PC-3 (cell line): Measurements from ENCODE around the gene PID1. TPM values are rescaled to one million over a fixed set of nuclear protein-coding genes. Genes with fewer than 3 reads are reported as not detected.

Experiments
- ATAC-seq: fragments of 200-7000 bp; cut with Tn5 transposase; 2 replicates; pipeline ENCODE4 v1.9.1; 2020; ENCODE audit warnings: mild to moderate bottlenecking, moderate library complexity
- BruUV-seq: library from RNA; stranded (reverse); fragments of 400-500 nt; replicated peaks from 2 replicates; lab custom pipeline; 2021; lab: Mats Ljungman, UMichigan
- CTCF ChIA-PET: fragments of 300-600 bp; sonication (Branson Sonifier 250); formaldehyde crosslinking; loops from one replicate; lab custom pipeline; 2022; ENCODE audit warnings: antibody characterized with exemption; lab: Charles Lee
- POLR2A ChIA-PET: fragments of 300-600 bp; sonication (Branson Sonifier 250); formaldehyde crosslinking; loops from one replicate; lab custom pipeline; 2022; ENCODE audit warnings: antibody characterized with exemption; ENCODE audit not compliant: unreplicated experiment; lab: Charles Lee
- DNase-seq: peaks from one replicate; pipeline ENCODE4 v3.0.0-alpha.2; 2015
- H2AFZ ChIP-seq: fragments of 300-600 bp; sonication (generic); 2 replicates; pipeline ENCODE4 v1.6.0; 2016; ENCODE audit warnings: antibody characterized with exemption, low read length
- H3F3A ChIP-seq: fragments of 300-600 bp; sonication (generic); one replicate; pipeline ENCODE4 v1.6.0; 2017; ENCODE audit warnings: antibody characterized with exemption, low read length, control low read depth, mild to moderate bottlenecking; ENCODE audit not compliant: unreplicated experiment
- H3K27ac ChIP-seq: fragments of 300-600 bp; sonication (generic); 2 replicates; pipeline ENCODE4 v1.5.1; 2016; ENCODE audit warnings: mild to moderate bottlenecking, low read length
- H3K27me3 ChIP-seq: fragments of 300-600 bp; sonication (generic); 2 replicates; pipeline ENCODE4 v1.6.1; 2016; ENCODE audit warnings: low read length, mixed read lengths
- H3K36me3 ChIP-seq: fragments of 300-600 bp; sonication (generic); 2 replicates; pipeline ENCODE4 v1.6.1; 2016; ENCODE audit warnings: low read depth, mixed run types, low read length, mixed read lengths
- H3K4me1 ChIP-seq: fragments of 300-600 bp; sonication (generic); 2 replicates; pipeline ENCODE4 v1.5.1; 2016; ENCODE audit warnings: low read length; ENCODE audit not compliant: insufficient read depth
- H3K4me2 ChIP-seq: fragments of 300-600 bp; sonication (generic); 2 replicates; pipeline ENCODE4 v1.6.0; 2016; ENCODE audit warnings: low read length
- H3K4me3 ChIP-seq: fragments of 300-600 bp; sonication (generic); 2 replicates; pipeline ENCODE4 v1.5.1; 2016; ENCODE audit warnings: mild to moderate bottlenecking, low read length, mixed read lengths
- H3K79me2 ChIP-seq: fragments of 300-600 bp; sonication (generic); 2 replicates; pipeline ENCODE4 v1.6.1; 2017; ENCODE audit warnings: low read length, mixed read lengths
- H3K9ac ChIP-seq: fragments of 300-600 bp; sonication (generic); 2 replicates; pipeline ENCODE4 v1.6.0; 2016; ENCODE audit warnings: mild to moderate bottlenecking, low read length
- H3K9me2 ChIP-seq: fragments of 300-600 bp; sonication (generic); replicated peaks from 2 replicates; pipeline ENCODE4 v1.6.1; 2016; ENCODE audit warnings: mixed run types, low read length, mixed read lengths
- H3K9me3 ChIP-seq: fragments of 300-600 bp; sonication (generic); 2 replicates; pipeline ENCODE4 v1.6.1; 2016; ENCODE audit warnings: low read length, mixed read lengths
- H4K20me1 ChIP-seq: fragments of 300-600 bp; sonication (generic); 2 replicates; pipeline ENCODE4 v1.6.1; 2016; ENCODE audit warnings: low read length, mixed read lengths
- CTCF ChIP-seq: fragments of 300-600 bp; sonication (generic); conservative IDR thresholded peaks from 2 replicates; pipeline ENCODE4 v1.5.1; 2017; ENCODE audit warnings: antibody characterized with exemption, low read depth, mild to moderate bottlenecking, low read length
- EZH2 ChIP-seq: fragments of 300-600 bp; sonication (generic); IDR thresholded peaks from one replicate; pipeline ENCODE4 v1.6.1; 2017; ENCODE audit warnings: antibody characterized with exemption, mild to moderate bottlenecking, low read length; ENCODE audit not compliant: unreplicated experiment
- EZH2phosphoT487 ChIP-seq: fragments of 300-600 bp; sonication (generic); IDR thresholded peaks from 2 replicates; pipeline ENCODE4 v1.6.1; 2018; ENCODE audit warnings: mild to moderate bottlenecking, antibody characterized with exemption, low read length, borderline replicate concordance
- intact Hi-C: fragments of 100-400 bp; cut with micrococcal nuclease; formaldehyde crosslinking; loops from 2 replicates; pipeline ENCODE4 v1.9.0; 2023
- total RNA-seq: library from RNA; depleted of rRNA; stranded (reverse); fragments of >200 nt; gene quantifications from 2 replicates; pipeline ENCODE4 v1.2.3, GENCODE V29; 2014

PID1 gene
- total RNA-seq, 1 experiment from 2014 or later: 0.84 TPM

- H3K4me1 ChIP-seq: no peaks in the 10 kb centered on the region
- H3F3A ChIP-seq: no peaks in the 10 kb centered on the region
- no peak for TF ChIP-seq EZH2
- TF ChIP-seq EZH2phosphoT487: no peak
- no peak for TF ChIP-seq CTCF
- no peaks in the 10 kb centered on the region for H3K36me3 ChIP-seq
- no peaks in the 10 kb centered on the region for H4K20me1 ChIP-seq
- no peak for ATAC-seq
- CTCF ChIA-PET: no interaction called here
- no peaks in the 10 kb centered on the region for H3K79me2 ChIP-seq
- BruUV-seq: no TSS peak
- H3K9ac ChIP-seq: no peak overlapping the region
- no peak overlapping the region for H3K27ac ChIP-seq
- no peaks in the 10 kb centered on the region for H3K27me3 ChIP-seq
- no peak overlapping the region for H3K4me2 ChIP-seq
- no peaks in the 10 kb centered on the region for H3K9me2 ChIP-seq
- POLR2A ChIA-PET: no interaction called here
- H2AFZ ChIP-seq: no peak overlapping the region
- DNase-seq: no peak
- no peak overlapping the region for H3K4me3 ChIP-seq
- H3K9me3 ChIP-seq: no peaks in the 10 kb centered on the region
- intact Hi-C loops: no loop called here
Observed at GRCh38 chr2:229212241-229212640, 58.8 kb downstream of the PID1 start.

GRCh38 chr2:229210641-229211040 is 60.4 kb downstream of the PID1 start:
- no peaks in the 10 kb centered on the region for H3K9me2 ChIP-seq
- no peak for TF ChIP-seq CTCF
- TF ChIP-seq EZH2phosphoT487: no peak
- no peak for TF ChIP-seq EZH2
- no peaks in the 10 kb centered on the region for H3K27me3 ChIP-seq
- no peak overlapping the region for H3K9ac ChIP-seq
- DNase-seq (no peak), ATAC-seq (no peak)
- H3K4me3 ChIP-seq: no peak overlapping the region
- H3K27ac ChIP-seq: no peak overlapping the region
- BruUV-seq: no TSS peak
- no peaks in the 10 kb centered on the region for H3K36me3 ChIP-seq
- POLR2A ChIA-PET: no interaction called here
- H3K4me1 ChIP-seq: no peaks in the 10 kb centered on the region
- no peaks in the 10 kb centered on the region for H3F3A ChIP-seq
- H3K79me2 ChIP-seq: no peaks in the 10 kb centered on the region
- intact Hi-C loops: no loop called here
- H2AFZ ChIP-seq: no peak overlapping the region
- H3K9me3 ChIP-seq: no peaks in the 10 kb centered on the region
- H3K4me2 ChIP-seq: no peak overlapping the region
- CTCF ChIA-PET: interaction anchor here (0.7 kb wide), 1 partner anchor 109 kb away, joined by 3 read pairs; no protein-coding TSS in a partner anchor
- no peaks in the 10 kb centered on the region for H4K20me1 ChIP-seq

- Histone ChIP-seq H3K9me2 (no peaks in the 10 kb centered on the region), H3K27me3 (0 out of 2 replicates have a peak, but pooled peaks cover under 1% of the 10 kb centered on the region), H3K79me2 (no peaks in the 10 kb centered on the region), H4K20me1 (no peaks in the 10 kb centered on the region), H2AFZ (no peak overlapping the region), H3K9me3 (no peaks in the 10 kb centered on the region), H3K4me2 (no peak overlapping the region), H3K4me3 (no peak overlapping the region), H3F3A (no peaks in the 10 kb centered on the region), H3K4me1 (no peaks in the 10 kb centered on the region), H3K27ac (no peak overlapping the region), H3K36me3 (no peaks in the 10 kb centered on the region), H3K9ac (no peak overlapping the region)
- ChIA-PET CTCF (no interaction called here), POLR2A (no interaction called here)
- no peak for ATAC-seq
- DNase-seq: no peak
- no peak for TF ChIP-seq EZH2
- no peak for TF ChIP-seq CTCF
- TF ChIP-seq EZH2phosphoT487: no peak
- intact Hi-C loops: no loop called here
- BruUV-seq: no TSS peak
Observed at GRCh38 chr2:229206548-229206947, 64.5 kb downstream of the PID1 start.
